ENCODE measurements around the gene HBA1.
"Not testable (repeated sequence)": the region's sequence is repeated elsewhere in the genome, so short reads cannot be mapped to it uniquely, and the experiment has no call there.

Gene HBA1

DNA sequence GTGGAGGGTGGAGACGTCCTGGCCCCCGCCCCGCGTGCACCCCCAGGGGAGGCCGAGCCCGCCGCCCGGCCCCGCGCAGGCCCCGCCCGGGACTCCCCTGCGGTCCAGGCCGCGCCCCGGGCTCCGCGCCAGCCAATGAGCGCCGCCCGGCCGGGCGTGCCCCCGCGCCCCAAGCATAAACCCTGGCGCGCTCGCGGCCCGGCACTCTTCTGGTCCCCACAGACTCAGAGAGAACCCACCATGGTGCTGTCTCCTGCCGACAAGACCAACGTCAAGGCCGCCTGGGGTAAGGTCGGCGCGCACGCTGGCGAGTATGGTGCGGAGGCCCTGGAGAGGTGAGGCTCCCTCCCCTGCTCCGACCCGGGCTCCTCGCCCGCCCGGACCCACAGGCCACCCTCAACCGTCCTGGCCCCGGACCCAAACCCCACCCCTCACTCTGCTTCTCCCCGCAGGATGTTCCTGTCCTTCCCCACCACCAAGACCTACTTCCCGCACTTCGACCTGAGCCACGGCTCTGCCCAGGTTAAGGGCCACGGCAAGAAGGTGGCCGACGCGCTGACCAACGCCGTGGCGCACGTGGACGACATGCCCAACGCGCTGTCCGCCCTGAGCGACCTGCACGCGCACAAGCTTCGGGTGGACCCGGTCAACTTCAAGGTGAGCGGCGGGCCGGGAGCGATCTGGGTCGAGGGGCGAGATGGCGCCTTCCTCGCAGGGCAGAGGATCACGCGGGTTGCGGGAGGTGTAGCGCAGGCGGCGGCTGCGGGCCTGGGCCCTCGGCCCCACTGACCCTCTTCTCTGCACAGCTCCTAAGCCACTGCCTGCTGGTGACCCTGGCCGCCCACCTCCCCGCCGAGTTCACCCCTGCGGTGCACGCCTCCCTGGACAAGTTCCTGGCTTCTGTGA is at the start of gene HBA1:
HBA1 (plus strand) TSS at position 204 of the 906 bp plus-strand sequence; CDS start at position 241, 37 bp downstream.
- not testable (repeated sequence) for DNase-seq

DNA sequence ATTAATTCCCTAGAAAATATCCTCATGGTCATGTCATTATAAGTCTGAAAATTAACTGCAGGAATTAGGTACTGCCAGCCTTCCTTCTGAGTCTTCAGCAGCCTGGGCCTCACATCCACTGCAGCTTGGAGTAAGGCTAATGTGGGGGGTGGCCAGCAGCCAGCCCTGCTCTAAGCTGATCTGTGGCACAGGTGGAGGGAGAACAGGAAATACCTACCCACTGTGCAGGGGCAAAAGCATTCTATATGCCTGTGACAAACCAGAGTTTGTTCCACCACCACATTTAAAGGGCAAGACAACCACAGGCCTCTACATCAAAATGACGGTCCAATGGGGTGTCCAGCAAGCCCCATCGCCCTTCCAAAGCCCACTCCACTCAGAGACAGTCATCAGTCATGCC is 47.4 kb upstream of the HBA1 start:
- DNase-seq: no peak

GRCh38 chr16:130533-131173 is 45.8 kb upstream of the HBA1 start:
- no peak for DNase-seq

DNA sequence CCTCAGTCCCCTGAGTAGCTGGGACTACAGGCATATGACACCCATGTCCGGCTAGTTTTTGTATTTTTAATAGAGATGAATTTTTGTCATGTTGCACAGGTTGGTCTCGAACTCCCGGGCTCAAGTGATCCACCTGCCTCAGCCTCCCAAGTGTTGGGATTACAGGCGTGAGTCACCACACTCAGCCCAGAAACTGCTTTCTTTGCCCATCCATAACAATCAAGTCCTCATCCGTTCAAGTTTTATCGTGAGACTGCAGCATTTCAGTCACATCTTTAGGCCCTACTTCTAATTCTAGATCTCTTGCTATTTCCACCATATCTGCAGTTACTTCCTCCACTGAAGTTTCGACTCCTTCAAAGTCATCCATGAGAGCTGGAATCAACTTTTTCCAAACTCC is 44.4 kb upstream of the HBA1 start:
- no peak for DNase-seq

DNA sequence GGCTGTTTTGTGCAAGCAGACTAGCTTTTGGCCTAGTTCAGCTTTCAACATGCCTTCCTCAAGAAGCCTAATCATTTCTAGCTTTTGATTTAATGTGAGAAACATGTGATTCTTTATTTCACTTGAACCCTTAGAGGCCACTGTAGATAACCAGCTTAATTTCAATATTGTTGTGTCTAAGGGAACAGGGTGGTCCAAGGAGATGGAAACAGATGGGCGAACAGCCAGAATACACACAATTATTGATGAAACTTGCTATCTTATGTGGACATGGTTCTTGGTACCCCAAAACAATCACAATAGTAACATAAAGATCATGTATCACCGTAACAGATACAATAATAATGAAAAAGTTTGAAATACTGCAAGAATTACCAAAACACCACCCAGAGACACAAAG is 42.8 kb upstream of the HBA1 start:
- no peak for DNase-seq

- no peak for DNase-seq
Observed at GRCh38 chr16:138049-138417, 38.4 kb upstream of the HBA1 start.

- no peak for DNase-seq
Observed at GRCh38 chr16:140175-140857, 36.2 kb upstream of the HBA1 start.

- no peak for DNase-seq
Observed at GRCh38 chr16:142405-142967, 34.0 kb upstream of the HBA1 start.

DNA sequence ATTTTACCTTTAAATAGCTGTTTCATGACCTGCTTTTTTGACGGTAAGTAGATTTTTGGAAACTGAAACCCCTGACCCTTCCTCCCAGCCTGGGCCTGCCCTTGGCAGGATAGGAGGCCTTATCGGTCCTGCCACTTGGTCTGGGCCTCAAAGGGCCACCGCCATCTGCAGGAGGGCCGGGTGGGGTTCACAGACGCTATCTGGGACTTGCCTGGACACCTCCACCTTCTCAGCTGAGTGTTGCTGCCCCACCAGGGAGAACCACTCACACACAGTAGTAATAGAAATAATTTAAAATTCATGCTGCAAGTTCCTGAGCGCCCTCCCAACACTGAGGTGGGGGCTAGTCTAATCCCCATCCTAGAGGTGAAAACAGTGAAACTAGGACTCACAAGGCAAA is 33.4 kb upstream of the HBA1 start:
- DNase-seq: no peak

DNA sequence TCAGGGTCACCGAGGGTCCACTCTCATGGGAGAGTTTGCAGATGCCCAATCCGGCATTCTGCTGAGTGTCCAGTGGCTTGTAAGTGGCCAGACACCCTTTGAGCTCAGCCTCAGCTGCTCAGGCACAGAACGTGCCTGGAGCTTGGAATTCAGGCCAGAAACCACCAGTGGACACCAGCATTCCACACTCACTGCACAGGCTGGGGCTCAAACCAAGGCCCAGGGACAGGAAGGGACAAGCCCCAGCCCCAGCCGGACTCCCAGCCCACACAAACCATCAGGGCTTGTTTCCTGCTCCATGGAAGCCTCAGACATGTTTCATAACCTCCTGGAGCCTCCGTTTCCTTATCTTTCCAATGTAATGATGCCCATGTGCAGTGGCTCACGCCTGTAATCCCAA is 33.0 kb upstream of the HBA1 start:
- DNase-seq: no peak

DNA sequence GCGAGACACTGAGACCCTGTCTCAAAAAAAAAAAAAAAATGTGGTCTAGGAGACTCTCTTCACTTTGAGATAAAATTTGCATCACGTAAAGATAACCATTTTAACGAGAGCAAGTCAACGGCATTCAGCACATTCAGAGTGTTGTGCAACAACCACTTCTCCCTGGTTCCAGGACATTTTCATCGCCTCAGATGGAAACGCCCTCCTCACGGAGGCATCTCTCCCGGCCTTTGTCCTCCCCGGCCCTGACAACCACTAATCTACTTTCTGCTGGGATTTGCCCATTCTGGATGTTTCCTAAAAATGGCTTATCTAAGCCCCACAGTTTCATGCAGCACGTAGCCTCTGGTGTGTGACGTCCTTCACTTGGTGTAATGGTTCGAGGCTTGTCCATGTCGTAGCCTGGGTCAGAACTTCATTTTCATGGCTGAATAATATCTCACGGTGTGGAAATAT is 31.7 kb upstream of the HBA1 start:
- DNase-seq: no peak

DNA sequence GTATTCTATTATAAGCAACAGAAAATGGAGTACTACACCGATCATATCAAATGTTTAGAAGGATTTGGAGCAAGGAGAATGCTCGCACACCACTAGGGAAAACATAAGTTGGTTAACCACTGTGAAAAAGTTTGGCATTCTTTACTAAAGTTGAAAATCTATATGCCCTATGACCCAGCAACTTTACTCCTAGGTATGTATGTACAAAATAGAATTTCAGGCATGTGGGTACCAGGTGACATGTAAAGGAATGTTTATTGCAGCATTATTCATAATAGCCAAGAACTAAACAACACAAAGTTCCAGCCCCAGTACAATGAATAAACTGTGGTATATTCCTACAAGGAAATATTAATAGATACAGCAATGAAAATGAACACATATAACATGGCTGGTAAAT is 29.8 kb upstream of the HBA1 start:
- DNase-seq: no peak

GRCh38 chr16:149024-149660 is 27.3 kb upstream of the HBA1 start:
- no peak for DNase-seq

DNA sequence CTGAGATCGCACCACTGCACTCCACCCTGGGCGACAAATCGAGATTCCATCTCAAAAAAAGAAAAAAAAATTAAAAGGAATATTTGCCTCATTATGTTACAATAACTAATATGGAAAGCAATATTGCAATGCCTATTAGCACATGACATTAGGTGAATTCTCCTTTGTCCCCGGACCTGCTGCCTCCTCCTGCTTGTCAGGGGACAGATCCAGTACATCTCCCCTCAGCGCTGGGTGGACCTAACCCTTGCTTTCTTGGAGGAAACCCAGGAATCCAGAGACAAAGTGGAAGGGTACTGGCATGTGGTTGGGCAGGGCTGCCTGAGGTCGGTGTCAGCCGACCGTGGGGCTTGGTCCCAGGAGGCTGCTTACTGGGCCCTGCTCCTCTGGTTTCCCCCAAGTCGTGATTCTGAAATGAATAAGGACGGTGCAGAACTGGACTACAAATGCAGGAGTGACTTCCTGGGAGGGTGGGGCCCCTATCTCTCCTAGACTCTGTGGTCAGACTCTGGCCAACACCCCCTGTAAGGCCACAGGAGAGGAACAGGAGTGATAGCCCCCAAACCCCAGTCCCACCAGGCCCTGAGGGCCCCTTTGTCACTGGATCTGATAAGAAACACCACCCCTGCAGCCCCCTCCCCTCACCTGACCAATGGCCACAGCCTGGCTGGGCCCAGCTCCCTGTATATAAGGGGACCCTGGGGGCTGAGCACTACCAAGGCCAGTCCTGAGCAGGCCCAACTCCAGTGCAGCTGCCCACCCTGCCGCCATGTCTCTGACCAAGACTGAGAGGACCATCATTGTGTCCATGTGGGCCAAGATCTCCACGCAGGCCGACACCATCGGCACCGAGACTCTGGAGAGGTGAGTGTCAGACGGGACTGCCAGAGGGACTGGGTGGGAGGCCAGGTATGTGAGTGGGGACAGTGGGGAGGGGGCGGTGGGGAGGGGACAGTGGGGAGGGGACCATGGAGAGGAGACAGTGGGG is 24.0 kb upstream of the HBA1 start, which contains the start of gene HBZ:
HBZ (plus strand) TSS at position 504 of the 988 bp plus-strand sequence; CDS start at position 770, 266 bp downstream.
- no peak for DNase-seq

GRCh38 chr16:153129-153521 is 23.4 kb upstream of the HBA1 start:
- DNase-seq: not testable (repeated sequence)

- not testable (repeated sequence) for DNase-seq
Observed at GRCh38 chr16:153550-154216, 22.8 kb upstream of the HBA1 start.

DNA sequence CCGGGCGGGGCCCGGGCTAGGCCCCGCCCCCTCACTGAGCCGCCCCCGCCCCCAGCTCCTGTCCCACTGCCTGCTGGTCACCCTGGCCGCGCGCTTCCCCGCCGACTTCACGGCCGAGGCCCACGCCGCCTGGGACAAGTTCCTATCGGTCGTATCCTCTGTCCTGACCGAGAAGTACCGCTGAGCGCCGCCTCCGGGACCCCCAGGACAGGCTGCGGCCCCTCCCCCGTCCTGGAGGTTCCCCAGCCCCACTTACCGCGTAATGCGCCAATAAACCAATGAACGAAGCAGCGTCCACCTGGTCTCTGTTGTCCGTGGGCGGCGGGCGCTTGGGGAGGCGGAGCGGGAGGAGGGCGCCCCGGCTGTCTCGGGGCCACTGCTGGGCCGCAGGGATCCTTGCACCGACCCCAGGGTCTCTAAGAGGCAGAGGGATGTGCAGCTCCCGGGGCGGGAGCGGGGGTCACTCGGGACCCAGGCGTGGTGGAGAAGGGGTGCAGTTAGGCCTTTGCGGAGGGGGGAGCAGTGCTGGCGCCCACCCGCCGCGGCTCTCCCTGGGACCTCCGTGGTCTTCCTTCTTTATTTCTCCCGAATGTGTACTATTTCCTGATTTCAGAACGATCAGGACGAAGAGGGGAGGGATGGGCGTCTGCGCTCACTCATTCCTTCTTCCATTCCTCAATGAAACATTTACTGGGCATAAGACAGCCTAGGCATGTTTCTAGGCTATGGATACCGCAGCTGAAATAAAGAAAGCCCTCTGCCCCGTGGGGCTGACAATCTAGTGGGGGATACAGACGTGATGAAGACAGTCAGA is 22.1 kb upstream of the HBA1 start:
- DNase-seq: no peak

GRCh38 chr16:155031-155398 is 21.5 kb upstream of the HBA1 start:
- DNase-seq: no peak

DNA sequence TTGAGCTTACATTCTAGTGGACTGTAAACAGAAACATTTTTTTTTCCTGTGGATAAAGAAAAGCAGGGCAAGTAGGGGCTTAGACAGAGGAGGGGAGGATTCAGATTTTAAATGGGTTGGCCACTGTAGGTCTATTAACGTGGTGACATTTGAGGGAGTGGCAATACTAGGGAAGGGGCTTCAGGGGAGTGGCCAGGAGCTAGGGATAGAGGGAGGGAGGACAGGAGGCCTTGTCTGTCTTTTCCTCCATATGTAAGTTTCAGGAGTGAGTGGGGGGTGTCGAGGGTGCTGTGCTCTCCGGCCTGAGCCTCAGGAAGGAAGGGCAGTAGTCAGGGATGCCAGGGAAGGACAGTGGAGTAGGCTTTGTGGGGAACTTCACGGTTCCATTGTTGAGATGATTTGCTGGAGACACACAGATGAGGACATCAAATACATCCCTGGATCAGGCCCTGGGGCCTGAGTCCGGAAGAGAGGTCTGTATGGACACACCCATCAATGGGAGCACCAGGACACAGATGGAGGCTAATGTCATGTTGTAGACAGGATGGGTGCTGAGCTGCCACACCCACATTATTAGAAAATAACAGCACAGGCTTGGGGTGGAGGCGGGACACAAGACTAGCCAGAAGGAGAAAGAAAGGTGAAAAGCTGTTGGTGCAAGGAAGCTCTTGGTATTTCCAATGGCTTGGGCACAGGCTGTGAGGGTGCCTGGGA is 17.2 kb upstream of the HBA1 start:
- DNase-seq: no peak
